HCT116 (cell line): Measurements from ENCODE around the gene ZNF341. TPM values are rescaled to one million over a fixed set of nuclear protein-coding genes. Genes with fewer than 3 reads are reported as not detected.

Experiments
- ATAC-seq: fragments of 200-7000 bp; cut with Tn5 transposase; 2 replicates; pipeline ENCODE4 v1.9.1; 2020; ENCODE audit warnings: mild to moderate bottlenecking, moderate library complexity
- BruUV-seq: library from RNA; stranded (reverse); fragments of 400-500 nt; replicated peaks from 2 replicates; lab custom pipeline; 2021; lab: Mats Ljungman, UMichigan
- CTCF ChIA-PET: fragments of 300-600 bp; sonication (Branson Sonifier 250); formaldehyde crosslinking; loops from one replicate; lab custom pipeline; 2021; ENCODE audit warnings: antibody characterized with exemption; lab: Charles Lee
- POLR2A ChIA-PET: fragments of 300-600, 350-600 bp; sonication (Branson Sonifier 250); formaldehyde crosslinking; loops from one replicate; lab custom pipeline; 2021; ENCODE audit warnings: antibody characterized with exemption; lab: Charles Lee
- RAD21 ChIA-PET, 2 experiments: fragments of 300-600 bp; sonication (Branson Sonifier 250); formaldehyde crosslinking; loops; one replicate each; lab custom pipeline; 2023; ENCODE audit warnings: low total read pairs in 2 of 2; ENCODE audit not compliant: uncharacterized antibody in 2 of 2, unreplicated experiment in 2 of 2, low non-redundant PET in 1 of 2; lab: Charles Lee
- DNase-seq: peaks from one replicate; pipeline ENCODE4 v3.0.0-alpha.2; 2010; ENCODE audit warnings: low read depth, low spot score
- H2AFZ ChIP-seq: fragments of 200-600 bp; shearing (Covaris generic), sonication (generic); 2 replicates; pipeline ENCODE4 v1.6.1; 2017; ENCODE audit warnings: low read depth, mixed run types, mixed read lengths, antibody characterized with exemption, low read length; ENCODE audit not compliant: poor library complexity, severe bottlenecking
- H3K27ac ChIP-seq: 2 replicates; pipeline ENCODE4 v1.5.1; 2012; ENCODE audit warnings: low read depth, low read length
- H3K27me3 ChIP-seq: fragments of 200-600 bp; sonication (generic); 2 replicates; pipeline ENCODE4 v1.6.1; 2016; ENCODE audit warnings: mixed run types, low read length, mixed read lengths; ENCODE audit not compliant: insufficient read depth
- H3K36me3 ChIP-seq, 2 experiments: fragments of 200-500 bp in 1 of 2; fragments of 200-600 bp in 1 of 2; sonication (Bioruptor generic) in 1 of 2; sonication (generic) in 1 of 2; 2 replicates each; pipeline versions ENCODE4 v1.5.1 to v1.6.1; 2014 to 2016; ENCODE audit warnings: low read length in 2 of 2, inconsistent platforms in 1 of 2, mixed read lengths in 1 of 2, mixed run types in 1 of 2; ENCODE audit not compliant: insufficient read depth in 2 of 2, control insufficient read depth in 1 of 2
- H3K4me1 ChIP-seq, 2 experiments: fragments of 200-600 bp in 1 of 2; sonication (generic) in 1 of 2; 2 replicates each; pipeline versions ENCODE4 v1.5.1 to v1.6.1; 2012 to 2017; ENCODE audit warnings: low read length in 2 of 2, inconsistent platforms in 1 of 2, mild to moderate bottlenecking in 1 of 2, mixed read lengths in 1 of 2, mixed run types in 1 of 2, moderate library complexity in 1 of 2; ENCODE audit not compliant: insufficient read depth in 2 of 2, control insufficient read depth in 1 of 2
- H3K4me2 ChIP-seq: fragments of 200-600 bp; sonication (generic); 2 replicates; pipeline ENCODE4 v1.6.1; 2017; ENCODE audit warnings: mixed run types, low read length, mixed read lengths
- H3K4me3 ChIP-seq, 2 experiments: fragments of 200-600 bp in 1 of 2; sonication (generic) in 1 of 2; replicated peaks in 1 of 2; 2 replicates each; pipeline ENCODE4 v1.5.1; 2011 to 2016; ENCODE audit warnings: low read length in 2 of 2, control low read depth in 1 of 2, low read depth in 1 of 2, mild to moderate bottlenecking in 1 of 2, mixed read lengths in 1 of 2, mixed run types in 1 of 2
- H3K79me2 ChIP-seq: fragments of 200-600 bp; sonication (generic); 2 replicates; pipeline ENCODE4 v1.6.1; 2017; ENCODE audit warnings: mild to moderate bottlenecking, mixed run types, low read length, moderate library complexity, mixed read lengths; ENCODE audit not compliant: insufficient read depth
- H3K9ac ChIP-seq: fragments of 200-600 bp; sonication (generic); 2 replicates; pipeline ENCODE4 v1.6.1; 2016; ENCODE audit warnings: low read length, mixed read lengths
- H3K9me2 ChIP-seq: fragments of 200-600 bp; sonication (generic), shearing (Covaris generic); 2 replicates; pipeline ENCODE4 v1.6.1; 2017; ENCODE audit warnings: mixed run types, mild to moderate bottlenecking, moderate library complexity; ENCODE audit not compliant: insufficient read depth
- H3K9me3 ChIP-seq, 2 experiments: fragments of 200-500 bp in 1 of 2; fragments of 200-600 bp in 1 of 2; sonication (Bioruptor generic) in 1 of 2; sonication (generic) in 1 of 2; 2 replicates each; pipeline ENCODE4 v1.6.1; 2014 to 2017; ENCODE audit warnings: low read length in 2 of 2, mixed read lengths in 2 of 2, inconsistent platforms in 1 of 2, low read depth in 1 of 2, mild to moderate bottlenecking in 1 of 2, mixed run types in 1 of 2, moderate library complexity in 1 of 2; ENCODE audit not compliant: control insufficient read depth in 1 of 2, insufficient read depth in 1 of 2
- H4K20me1 ChIP-seq: fragments of 200-600 bp; sonication (generic), shearing (Covaris generic); 2 replicates; pipeline ENCODE4 v1.6.1; 2017; ENCODE audit warnings: mixed run types, mild to moderate bottlenecking, moderate library complexity; ENCODE audit not compliant: insufficient read depth
- CBX3 ChIP-seq: IDR thresholded peaks from 2 replicates; pipeline ENCODE4 v1.6.1; 2012; ENCODE audit warnings: low read depth
- EGR1 ChIP-seq: IDR thresholded peaks from 2 replicates; pipeline ENCODE4 v1.6.1; 2012; ENCODE audit warnings: low read depth
- EZH2phosphoT487 ChIP-seq: fragments of 200-600 bp; IDR thresholded peaks from 2 replicates; pipeline ENCODE4 v1.6.1; 2018; ENCODE audit warnings: antibody characterized with exemption, borderline replicate concordance
- JUND ChIP-seq: IDR thresholded peaks from 2 replicates; pipeline ENCODE4 v1.6.1; 2012
- POLR2A ChIP-seq: IDR thresholded peaks from 2 replicates; pipeline ENCODE4 v1.7.0; 2011; ENCODE audit warnings: borderline replicate concordance; ENCODE audit not compliant: insufficient read depth, insufficient read length; ENCODE audit errors: extremely low read depth
- RAD21 ChIP-seq: IDR thresholded peaks from 2 replicates; pipeline ENCODE4 v1.6.1; 2012; ENCODE audit warnings: low read depth, mild to moderate bottlenecking
- SRF ChIP-seq: IDR thresholded peaks from 2 replicates; pipeline ENCODE4 v1.6.1; 2012; ENCODE audit warnings: low read depth
- intact Hi-C: fragments of 100-400 bp; cut with micrococcal nuclease; formaldehyde crosslinking; loops from 2 replicates; pipeline ENCODE4 v1.10.0; 2022
- total RNA-seq: library from RNA; stranded (reverse); gene quantifications from one replicate; pipeline ENCODE4 v1.2.1, GENCODE V29; 2021; ENCODE audit not compliant: unreplicated experiment
- TF ChIP-seq, protein P1 (sequence below): IDR thresholded peaks from 2 replicates; pipeline ENCODE4 v1.6.1; 2012; ENCODE audit warnings: low read depth

ZNF341 gene
- total RNA-seq, 1 experiment from 2014 or later: 4.9 TPM

- Histone ChIP-seq H3K79me2 (no peaks in the 10 kb centered on the region), H3K9me3 (no peaks in the 10 kb centered on the region), H3K9ac (no peak overlapping the region), H3K4me2 (no peak overlapping the region), H2AFZ (no peak overlapping the region), H3K4me3 (no peak overlapping the region), H4K20me1 (no peaks in the 10 kb centered on the region), H3K9me2 (no peaks in the 10 kb centered on the region), H3K4me1 (peaks cover 0 to 4% of the 10 kb centered on the region in 2 experiments; a peak in 1 of 4 replicates), H3K27me3 (no peaks in the 10 kb centered on the region), H3K27ac (no peak overlapping the region), H3K36me3 (no peaks in the 10 kb centered on the region)
- DNase-seq: no peak
- TF ChIP-seq, protein P1, sequence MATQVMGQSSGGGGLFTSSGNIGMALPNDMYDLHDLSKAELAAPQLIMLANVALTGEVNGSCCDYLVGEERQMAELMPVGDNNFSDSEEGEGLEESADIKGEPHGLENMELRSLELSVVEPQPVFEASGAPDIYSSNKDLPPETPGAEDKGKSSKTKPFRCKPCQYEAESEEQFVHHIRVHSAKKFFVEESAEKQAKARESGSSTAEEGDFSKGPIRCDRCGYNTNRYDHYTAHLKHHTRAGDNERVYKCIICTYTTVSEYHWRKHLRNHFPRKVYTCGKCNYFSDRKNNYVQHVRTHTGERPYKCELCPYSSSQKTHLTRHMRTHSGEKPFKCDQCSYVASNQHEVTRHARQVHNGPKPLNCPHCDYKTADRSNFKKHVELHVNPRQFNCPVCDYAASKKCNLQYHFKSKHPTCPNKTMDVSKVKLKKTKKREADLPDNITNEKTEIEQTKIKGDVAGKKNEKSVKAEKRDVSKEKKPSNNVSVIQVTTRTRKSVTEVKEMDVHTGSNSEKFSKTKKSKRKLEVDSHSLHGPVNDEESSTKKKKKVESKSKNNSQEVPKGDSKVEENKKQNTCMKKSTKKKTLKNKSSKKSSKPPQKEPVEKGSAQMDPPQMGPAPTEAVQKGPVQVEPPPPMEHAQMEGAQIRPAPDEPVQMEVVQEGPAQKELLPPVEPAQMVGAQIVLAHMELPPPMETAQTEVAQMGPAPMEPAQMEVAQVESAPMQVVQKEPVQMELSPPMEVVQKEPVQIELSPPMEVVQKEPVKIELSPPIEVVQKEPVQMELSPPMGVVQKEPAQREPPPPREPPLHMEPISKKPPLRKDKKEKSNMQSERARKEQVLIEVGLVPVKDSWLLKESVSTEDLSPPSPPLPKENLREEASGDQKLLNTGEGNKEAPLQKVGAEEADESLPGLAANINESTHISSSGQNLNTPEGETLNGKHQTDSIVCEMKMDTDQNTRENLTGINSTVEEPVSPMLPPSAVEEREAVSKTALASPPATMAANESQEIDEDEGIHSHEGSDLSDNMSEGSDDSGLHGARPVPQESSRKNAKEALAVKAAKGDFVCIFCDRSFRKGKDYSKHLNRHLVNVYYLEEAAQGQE: no peak
- TF ChIP-seq POLR2A: no peak
- no peak for TF ChIP-seq EZH2phosphoT487
- POLR2A ChIA-PET: no interaction called here
- no peak for ATAC-seq
- RAD21 ChIA-PET: no interaction called here
- no TSS peak for BruUV-seq
- intact Hi-C loops: no loop called here
- CTCF ChIA-PET: no interaction called here
Measured at GRCh38 chr20:33725607-33726264, 6.1 kb upstream of the ZNF341 start.

- DNase-seq (no peak), ATAC-seq (no peak)
- Histone ChIP-seq H3K27ac (no peak overlapping the region), H3K9me3 (no peaks in the 10 kb centered on the region), H3K79me2 (no peaks in the 10 kb centered on the region), H3K27me3 (no peaks in the 10 kb centered on the region), H3K4me1 (peaks cover 5% of the 10 kb centered on the region in 2 experiments; a peak in 2 of 4 replicates), H3K4me2 (no peak overlapping the region), H3K4me3 (no peak overlapping the region), H2AFZ (no peak overlapping the region), H3K9ac (no peak overlapping the region), H4K20me1 (no peaks in the 10 kb centered on the region), H3K9me2 (no peaks in the 10 kb centered on the region), H3K36me3 (no peaks in the 10 kb centered on the region)
- POLR2A ChIA-PET: no interaction called here
- CTCF ChIA-PET: no interaction called here
- RAD21 ChIA-PET: no interaction called here
- BruUV-seq: no TSS peak
- intact Hi-C loops: no loop called here
- TF ChIP-seq EGR1: no peak
- TF ChIP-seq SRF: no peak
- no peak for TF ChIP-seq RAD21
- TF ChIP-seq CBX3: no peak
- TF ChIP-seq JUND: no peak
- TF ChIP-seq, protein P1: no peak
Measured at GRCh38 chr20:33727115-33727479, 4.7 kb upstream of the ZNF341 start.
